Measurements from ENCODE around the gene CAPN2. TPM values are rescaled to one million over a fixed set of nuclear protein-coding genes. Genes with fewer than 3 reads are reported as not detected.

The CAPN2 gene
- total RNA-seq, 2 donors from 2014 or later = 88.5 to 156 TPM

GRCh38 chr1:223713546-223714420 is 1.4 kb downstream of the CAPN2 start:
- Histone ChIP-seq H3K27me3 (replicated peaks; ENCODE audit: insufficient read depth) (no peaks in the 10 kb centered on the region), H3K27ac (peak overlapping the region; percentile 91 to 92), H3K4me1 (replicated peaks) (peaks cover 4% of the 10 kb centered on the region), H3K36me3 (no peaks in the 10 kb centered on the region), H3K9me3 (no peaks in the 10 kb centered on the region), H3K4me3 (peak overlapping the region; percentile 77 to 81)
- TF ChIP-seq POLR2A (IDR thresholded peaks at IDR 0.05) = no peak
- no peak for TF ChIP-seq POLR2AphosphoS5 (IDR thresholded peaks at IDR 0.05)
- no peak for TF ChIP-seq CTCF (IDR thresholded peaks at IDR 0.05)
- no peak for DNase-seq (ENCODE audit: low spot score)
- WGBS = 55% methylated on average over 7 of the region's 7 CpGs
- intact Hi-C loops (cut with DNase I) = no loop called here

GRCh38 chr1:223714421-223714724 is 2.0 kb downstream of the CAPN2 start:
- Histone ChIP-seq H3K4me3 (no peak overlapping the region), H3K9me3 (no peaks in the 10 kb centered on the region), H3K4me1 (replicated peaks) (peaks cover 4% of the 10 kb centered on the region), H3K36me3 (no peaks in the 10 kb centered on the region), H3K27me3 (replicated peaks; ENCODE audit: insufficient read depth) (no peaks in the 10 kb centered on the region), H3K27ac (no peak overlapping the region)
- TF ChIP-seq POLR2AphosphoS5 (IDR thresholded peaks at IDR 0.05) = no peak
- no peak for TF ChIP-seq POLR2A (IDR thresholded peaks at IDR 0.05)
- TF ChIP-seq CTCF (IDR thresholded peaks at IDR 0.05) = no peak
- intact Hi-C loops (cut with DNase I) = no loop called here
- WGBS = 94% methylated on average over 2 of the region's 2 CpGs
- DNase-seq (ENCODE audit: low spot score) = no peak

GRCh38 chr1:223714849-223715603 is 2.7 kb downstream of the CAPN2 start:
- H3K9me3 ChIP-seq = no peaks in the 10 kb centered on the region
- no peaks in the 10 kb centered on the region for H3K27me3 ChIP-seq (replicated peaks; ENCODE audit: insufficient read depth)
- H3K4me1 ChIP-seq (replicated peaks) = peaks cover 4% of the 10 kb centered on the region
- intact Hi-C loops (cut with DNase I) = loop anchor here (5.0 kb wide), 1 partner anchor 122 kb away; no protein-coding TSS in a partner anchor
- H3K36me3 ChIP-seq = no peaks in the 10 kb centered on the region
- TF ChIP-seq POLR2A (IDR thresholded peaks at IDR 0.05) (peak; percentile 26), POLR2AphosphoS5 (IDR thresholded peaks at IDR 0.05) (peak; percentile 71), CTCF (IDR thresholded peaks at IDR 0.05) (no peak)
- no peak overlapping the region for H3K4me3 ChIP-seq
- H3K27ac ChIP-seq = no peak overlapping the region
- DNase-seq (ENCODE audit: low spot score) = peak; percentile 50
- 62% methylated on average over 9 of the region's 9 CpGs for WGBS

GRCh38 chr1:223715604-223716172 is 3.3 kb downstream of the CAPN2 start:
- intact Hi-C loops (cut with DNase I) = loop anchor here (5.0 kb wide), 1 partner anchor 122 kb away; no protein-coding TSS in a partner anchor
- Histone ChIP-seq H3K27me3 (replicated peaks; ENCODE audit: insufficient read depth) (no peaks in the 10 kb centered on the region), H3K36me3 (no peaks in the 10 kb centered on the region), H3K27ac (no peak overlapping the region), H3K9me3 (no peaks in the 10 kb centered on the region), H3K4me3 (no peak overlapping the region), H3K4me1 (replicated peaks) (peaks cover 8% of the 10 kb centered on the region)
- TF ChIP-seq CTCF (IDR thresholded peaks at IDR 0.05) (no peak), POLR2AphosphoS5 (IDR thresholded peaks at IDR 0.05) (no peak), POLR2A (IDR thresholded peaks at IDR 0.05) (no peak)
- 74% methylated on average over 6 of the region's 6 CpGs for WGBS
- no peak for DNase-seq (ENCODE audit: low spot score)

All from prostate gland (tissue), 2 donors.